Activated CD4-positive, alpha-beta T cell treated with anti-CD3 and anti-CD28 coated beads, Interleukin-2, amount 50 U/mL, for 48 hours (primary cell): ENCODE measurements around the gene HOXD3.

Experiments used
- DNase-seq, 2 experiments: peaks; one replicate each; pipeline ENCODE4 v3.0.0-alpha.2; 2020

Gene HOXD3

DNA sequence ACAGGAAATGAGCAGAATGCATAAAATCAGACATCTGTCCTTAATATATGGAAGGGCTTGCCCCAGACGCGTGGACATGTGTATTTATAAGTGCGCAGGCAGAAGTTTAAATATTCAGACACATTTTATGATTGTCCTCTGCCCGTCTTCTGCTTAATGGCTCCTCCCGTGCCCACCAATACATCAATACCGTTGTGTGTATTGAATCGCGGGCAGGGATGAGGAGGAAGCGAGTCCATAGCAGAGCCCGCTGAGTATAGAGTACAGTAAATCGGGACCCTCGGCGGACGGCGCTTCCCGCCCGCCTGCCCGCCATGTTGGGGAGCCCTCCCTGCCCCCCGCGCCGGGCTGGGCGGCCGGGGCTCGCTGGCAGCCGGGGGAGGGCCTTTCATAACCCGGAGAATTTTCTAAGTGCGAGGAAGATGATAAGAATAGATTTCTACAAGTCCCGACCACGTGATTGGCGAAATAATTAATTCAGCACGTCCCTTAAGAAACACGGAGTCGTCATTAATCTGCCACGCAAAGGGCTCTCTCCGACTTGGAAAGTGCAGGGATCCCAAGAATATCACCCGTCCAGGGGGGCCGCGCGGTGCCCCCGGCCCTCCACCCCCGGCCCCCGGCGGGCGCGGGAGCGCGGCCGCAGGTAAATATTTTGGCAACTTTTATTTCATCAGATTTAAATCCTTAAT lies at the start of gene HOXD3:
HOXD3 (plus strand) TSS at position 501 of the 692 bp plus-strand sequence. CDS start 11,808 bp downstream, outside the sequence.
- no peak for DNase-seq

DNA sequence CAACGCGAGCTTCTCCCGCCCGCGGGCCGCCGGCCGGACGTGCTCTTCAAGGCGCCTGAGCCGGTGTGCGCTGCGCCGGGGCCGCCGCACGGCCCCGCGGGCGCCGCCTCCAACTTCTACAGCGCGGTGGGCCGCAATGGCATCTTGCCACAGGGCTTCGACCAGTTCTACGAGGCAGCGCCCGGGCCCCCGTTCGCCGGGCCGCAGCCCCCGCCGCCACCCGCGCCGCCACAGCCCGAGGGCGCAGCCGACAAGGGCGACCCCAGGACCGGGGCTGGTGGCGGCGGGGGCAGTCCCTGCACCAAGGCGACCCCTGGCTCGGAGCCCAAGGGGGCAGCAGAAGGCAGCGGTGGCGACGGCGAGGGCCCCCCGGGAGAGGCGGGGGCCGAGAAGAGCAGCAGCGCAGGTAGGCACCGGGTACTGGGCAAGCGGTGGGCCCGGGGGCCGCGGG lies 49.4 kb upstream of the HOXD3 start:
- DNase-seq = no peak

DNA sequence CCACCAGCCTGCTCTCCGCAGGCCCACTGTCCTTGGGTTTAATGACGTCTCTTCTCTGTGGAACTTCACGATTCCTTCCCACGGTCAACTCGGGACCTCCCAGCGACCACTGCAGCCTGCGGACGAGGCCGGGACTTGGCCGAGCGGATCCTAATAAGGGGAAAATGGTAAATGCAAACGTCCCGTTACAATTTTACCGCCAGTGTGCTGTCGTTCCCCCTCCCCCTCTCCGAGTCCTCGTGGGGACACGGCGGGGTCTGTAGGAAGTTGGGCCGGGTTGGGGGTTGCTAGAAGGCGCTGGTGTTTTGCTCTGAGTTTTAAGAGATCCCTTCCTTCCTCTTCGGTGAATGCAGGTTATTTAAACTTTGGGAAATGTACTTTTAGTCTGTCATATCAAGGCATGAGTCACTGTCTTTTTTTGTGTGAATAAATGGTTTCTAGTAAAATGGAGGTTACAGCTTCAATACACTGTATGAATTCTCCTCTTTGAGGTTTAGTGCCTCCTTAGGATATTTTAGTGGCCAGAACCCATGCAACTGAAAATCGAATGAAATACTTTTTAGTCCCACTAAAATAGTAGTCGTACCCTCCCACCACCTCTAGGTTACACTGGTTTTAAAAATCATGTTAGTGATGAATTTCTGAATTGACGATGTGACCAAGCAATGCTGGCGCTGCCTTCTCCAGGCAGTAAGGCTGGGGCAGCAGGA lies 47.8 kb upstream of the HOXD3 start:
- no peak for DNase-seq

DNA sequence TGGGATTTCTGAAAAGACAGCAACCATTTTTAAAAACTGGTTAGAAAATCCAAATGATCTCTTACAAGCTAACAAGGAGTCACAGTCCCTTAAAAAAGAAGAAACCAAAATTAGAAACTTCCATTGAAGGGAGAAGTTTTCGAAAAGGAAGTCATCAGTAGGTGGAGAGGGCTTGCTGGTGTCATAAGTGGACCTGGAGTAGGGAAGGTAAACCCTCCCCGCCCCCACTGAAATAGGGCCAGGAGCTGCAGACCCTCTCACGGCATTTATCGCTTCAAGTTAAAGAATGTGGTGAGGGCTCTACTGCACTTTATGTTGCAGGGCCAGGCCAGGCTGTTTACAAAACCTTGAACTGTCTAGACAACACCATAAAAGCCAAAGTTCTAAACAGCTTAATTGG lies 47.2 kb upstream of the HOXD3 start:
- no peak for DNase-seq

DNA sequence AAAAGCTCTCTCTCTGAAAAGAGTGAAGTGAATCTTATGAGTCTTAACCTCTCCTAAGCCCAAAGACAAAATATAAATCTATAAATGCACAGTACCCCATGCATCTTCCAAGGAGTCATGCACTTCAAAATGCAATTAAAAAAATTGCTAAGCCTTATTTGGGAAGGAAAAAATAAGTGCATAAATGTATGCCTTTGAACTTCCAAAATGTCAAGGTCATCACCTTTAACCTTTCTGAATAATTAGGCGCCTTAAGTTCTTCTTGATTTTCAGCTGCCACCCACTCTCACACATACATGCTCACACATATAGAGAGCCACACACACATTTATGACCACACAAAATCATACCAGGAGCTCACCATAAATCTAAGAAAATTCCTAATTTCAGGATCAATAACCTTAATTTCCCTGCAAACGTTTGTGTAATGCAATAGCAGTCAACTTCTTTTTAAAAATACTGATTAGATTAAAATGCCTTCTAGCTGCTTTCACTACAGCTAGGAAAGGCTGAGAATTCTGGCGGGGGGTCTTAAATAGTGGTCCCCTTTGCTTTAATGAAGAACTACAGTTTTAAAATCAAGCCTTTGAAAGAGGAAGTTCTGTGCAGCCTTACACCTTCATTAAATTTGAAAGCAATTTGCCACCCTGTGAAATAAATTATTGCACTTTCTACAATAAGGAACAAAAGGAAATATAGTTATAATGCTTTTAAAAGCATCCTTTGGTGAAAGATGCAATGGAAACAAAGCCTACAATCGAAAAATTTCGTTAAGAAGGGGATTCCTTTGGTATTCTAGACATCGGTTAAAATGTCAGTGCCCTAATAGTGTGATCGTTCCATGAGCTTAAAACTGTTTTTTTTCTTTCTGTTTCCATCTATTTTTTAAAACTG lies 46.4 kb upstream of the HOXD3 start:
- no peak for DNase-seq

DNA sequence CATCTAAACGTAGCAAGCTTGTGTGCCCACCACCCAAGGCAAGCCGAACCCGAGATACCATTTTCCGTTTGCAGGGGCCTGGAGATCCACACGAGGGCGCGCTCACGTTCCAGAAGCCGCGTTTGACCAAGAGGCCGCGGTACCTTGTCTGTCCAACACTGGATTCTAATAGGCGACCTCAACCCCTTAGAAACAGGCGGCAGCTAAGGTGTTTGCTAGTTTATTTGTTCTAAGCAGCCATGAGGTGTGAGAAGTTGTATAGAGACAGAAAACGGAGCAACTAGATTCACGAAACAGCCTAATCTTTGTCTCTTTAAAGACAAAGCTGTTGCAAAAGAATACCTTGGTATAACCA lies 45.8 kb upstream of the HOXD3 start:
- no peak for DNase-seq

DNA sequence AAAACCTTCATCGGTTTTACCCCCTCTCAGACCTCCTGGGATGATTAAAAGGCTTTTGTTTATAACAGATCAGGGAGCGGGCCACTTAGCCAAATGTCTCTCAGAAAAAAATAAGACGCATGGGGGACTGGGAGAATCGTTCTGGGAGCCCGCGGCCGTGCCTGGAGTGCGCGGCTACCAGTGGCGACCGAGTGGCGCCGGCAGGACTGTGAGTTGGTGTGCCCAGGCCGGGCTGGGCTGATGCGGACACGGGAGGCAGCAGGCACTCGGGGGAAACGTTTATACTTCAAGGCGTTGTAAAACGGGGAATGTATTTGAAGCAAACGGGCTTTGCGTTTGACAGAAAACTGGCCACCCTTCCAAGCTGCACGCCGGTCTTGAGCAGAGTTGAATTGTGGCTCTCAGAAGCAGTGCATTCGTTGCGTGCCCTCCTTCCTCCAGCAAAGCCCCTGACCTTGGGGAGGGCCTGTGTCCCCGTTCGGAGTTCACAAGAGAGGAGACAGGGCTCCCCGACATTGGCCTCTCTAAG lies 45.2 kb upstream of the HOXD3 start:
- DNase-seq = no peak

DNA sequence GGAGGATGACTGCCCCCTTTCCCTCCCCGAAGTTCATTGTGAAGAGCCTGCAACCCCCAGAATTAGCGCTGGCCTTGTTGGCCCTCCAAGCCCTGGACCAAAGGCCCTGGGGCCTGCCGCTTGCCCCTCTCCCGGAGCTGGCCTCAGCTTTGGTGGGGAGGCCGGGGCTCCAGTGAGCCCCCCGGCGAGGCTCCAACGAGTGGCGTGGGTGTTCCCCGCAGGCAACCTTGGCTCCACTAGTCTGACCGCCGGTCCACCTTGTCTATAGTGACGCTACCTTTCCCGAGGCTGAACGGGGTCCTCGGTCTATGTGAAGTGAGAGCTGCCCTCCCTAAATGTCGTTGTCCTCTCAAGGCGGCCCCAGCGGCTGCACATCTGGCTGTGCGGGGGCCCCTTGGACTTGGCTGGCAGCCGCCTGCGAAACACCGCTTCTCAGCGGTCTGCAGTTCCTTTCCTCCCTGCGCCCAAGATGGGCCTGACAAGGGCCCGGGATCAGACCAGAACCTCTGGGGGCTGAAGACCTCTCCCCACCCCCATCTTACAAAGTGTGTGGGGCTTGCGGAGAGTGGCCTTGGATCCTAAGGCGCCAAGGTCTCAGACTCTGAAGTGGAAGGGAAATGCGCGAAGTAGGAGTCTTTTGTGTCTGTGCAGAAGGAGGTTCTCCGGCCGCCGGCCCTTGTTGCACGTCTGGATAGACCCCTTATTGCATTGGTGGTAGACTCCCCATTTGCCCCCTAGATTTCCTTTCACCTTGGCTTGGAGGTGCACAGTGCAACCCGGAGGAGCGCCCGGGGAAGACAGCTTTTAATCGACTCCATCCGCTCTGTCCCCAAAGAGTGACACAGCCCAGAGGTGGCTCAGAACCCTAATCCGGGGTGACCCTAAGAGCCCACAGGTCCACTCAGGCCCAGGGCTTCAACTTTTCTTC lies 44.5 kb upstream of the HOXD3 start:
- no peak for DNase-seq

DNA sequence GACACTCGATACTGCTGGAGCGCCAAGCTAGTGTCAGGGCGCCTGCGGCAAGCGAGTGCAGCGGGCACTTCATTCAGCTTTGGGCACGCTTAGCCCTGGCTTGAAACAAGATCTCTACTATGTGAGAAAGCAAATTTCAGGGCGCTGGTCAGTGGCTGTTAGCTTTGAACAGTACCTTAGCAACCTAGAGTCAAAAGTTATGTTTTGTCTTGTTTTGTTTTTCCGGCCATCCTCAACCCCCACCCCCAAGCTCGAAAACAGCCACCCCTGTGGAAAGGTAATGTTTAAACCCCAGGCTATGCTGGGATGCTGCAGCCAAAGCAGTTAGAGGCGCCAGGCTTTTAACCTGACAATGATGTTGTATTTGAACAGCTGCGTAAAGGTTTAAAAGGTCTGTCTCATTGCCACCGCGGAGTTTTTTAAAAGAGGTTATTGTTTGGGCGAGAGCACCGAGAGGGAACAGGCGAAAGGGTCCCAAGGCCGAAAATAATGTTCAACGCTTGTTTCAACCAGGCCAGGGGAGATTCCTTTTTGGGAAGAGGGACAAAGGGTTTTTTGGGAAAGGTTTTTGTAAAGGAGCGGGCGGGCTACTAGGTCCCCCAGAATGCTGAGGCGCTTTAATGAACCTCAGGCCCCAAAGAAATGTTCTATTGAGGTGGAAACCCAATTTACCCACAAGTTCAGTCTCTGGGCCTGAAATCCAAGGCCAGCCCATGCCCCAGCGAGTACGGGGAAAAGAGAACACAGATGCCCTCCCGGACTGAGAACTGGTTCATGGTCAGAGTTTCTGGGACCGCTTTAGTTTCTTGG lies 42.8 kb upstream of the HOXD3 start:
- no peak for DNase-seq

DNA sequence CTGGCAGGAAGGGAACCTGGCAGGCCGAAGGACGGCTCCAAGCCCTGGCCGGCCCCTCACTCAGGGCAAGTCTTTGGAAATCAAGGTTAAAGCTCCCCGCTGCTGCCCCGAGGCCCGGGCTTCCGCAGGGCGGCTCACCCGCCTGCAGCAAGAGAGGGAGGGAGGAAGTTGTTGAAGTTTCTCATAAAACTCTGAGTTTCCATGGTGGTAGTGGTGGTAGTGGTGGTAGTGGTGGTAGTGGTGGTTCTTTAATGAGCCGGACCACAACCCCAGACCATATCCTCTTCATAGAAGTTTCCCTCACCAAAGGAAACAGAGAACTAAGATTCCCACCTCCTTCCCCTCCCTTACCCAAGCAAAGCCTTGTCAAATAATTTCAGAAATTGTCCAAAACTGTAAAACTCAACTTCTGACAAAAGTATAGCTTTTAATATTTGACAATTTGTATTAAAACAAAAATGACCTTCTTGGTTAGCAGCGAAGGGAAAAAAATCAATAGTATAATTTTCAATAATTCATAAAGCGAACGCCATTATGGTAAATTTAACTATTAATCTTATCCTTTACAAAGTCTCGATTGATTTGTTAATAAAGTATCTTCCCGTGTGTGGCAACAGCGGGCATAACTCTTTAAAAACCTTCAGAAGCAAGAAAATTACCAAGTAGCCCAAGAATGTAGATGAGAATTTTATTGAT lies 42.0 kb upstream of the HOXD3 start:
- DNase-seq = no peak

DNA sequence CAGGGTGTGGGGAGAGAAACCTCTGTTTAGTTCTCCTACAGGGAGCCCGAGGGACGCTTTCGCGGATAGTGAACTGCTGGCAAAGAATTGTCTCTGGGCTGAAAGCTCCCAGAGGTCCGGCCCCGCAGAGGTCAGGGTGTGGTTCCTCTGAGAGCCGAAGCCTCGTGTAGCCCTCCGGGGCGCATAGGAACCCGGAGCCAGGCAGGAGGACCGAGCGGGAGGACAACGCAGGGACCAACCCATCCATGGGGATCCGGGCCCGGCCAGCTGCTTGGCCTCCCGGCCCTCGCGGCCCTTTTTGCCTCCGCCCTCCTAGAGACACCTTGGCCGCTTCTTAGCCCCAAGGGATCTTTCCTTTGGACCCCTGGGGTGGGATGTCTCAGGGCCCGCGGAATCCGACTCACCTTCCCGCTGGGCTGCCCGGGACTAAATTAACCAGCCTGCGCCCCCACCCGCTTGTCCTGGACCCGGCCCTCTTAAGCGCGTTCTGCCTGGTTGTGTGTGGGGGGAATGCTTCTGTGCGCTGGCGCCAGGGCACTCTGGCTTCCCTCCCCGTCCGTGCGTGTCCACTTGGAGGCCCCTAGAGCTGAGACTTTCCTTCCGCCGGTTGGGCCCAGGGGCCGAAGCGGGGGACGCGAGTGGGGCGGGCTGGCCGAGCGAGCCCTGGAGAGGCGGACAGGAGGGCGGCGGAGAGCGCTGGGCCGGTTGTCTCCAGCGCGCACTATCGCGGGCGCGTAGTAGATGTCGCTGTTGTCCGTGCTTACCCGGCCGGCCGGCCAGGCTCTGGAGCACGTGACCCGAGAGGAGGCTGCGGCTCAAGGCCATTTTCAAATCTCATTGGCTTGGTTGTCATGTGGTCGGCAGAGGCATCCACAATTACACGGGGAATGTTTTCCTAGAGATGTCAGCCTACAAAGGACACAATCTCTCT lies 41.0 kb upstream of the HOXD3 start, which contains the start of gene HOXD10:
HOXD10 (plus strand) TSS at position 896 of the 931 bp plus-strand sequence. CDS start 56 bp downstream, outside the sequence.
- DNase-seq = no peak

DNA sequence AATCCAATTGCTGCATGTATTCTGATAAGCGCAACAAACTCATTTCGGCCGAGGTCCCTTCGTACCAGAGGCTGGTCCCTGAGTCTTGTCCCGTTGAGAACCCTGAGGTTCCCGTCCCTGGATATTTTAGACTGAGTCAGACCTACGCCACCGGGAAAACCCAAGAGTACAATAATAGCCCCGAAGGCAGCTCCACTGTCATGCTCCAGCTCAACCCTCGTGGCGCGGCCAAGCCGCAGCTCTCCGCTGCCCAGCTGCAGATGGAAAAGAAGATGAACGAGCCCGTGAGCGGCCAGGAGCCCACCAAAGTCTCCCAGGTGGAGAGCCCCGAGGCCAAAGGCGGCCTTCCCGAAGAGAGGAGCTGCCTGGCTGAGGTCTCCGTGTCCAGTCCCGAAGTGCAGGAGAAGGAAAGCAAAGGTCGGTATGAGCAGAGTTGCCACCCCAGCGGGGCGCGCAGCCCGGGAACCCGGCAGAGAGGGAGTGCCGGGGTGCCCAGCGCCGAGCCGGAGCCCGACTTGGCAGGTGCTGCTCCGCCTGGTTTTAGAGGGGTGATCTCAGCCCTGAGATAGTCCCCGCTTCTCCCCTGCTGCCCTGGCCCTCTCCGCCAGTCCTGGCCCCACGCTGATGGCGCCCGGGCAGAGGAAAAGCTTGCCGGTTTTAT lies 39.8 kb upstream of the HOXD3 start:
- DNase-seq = no peak

DNA sequence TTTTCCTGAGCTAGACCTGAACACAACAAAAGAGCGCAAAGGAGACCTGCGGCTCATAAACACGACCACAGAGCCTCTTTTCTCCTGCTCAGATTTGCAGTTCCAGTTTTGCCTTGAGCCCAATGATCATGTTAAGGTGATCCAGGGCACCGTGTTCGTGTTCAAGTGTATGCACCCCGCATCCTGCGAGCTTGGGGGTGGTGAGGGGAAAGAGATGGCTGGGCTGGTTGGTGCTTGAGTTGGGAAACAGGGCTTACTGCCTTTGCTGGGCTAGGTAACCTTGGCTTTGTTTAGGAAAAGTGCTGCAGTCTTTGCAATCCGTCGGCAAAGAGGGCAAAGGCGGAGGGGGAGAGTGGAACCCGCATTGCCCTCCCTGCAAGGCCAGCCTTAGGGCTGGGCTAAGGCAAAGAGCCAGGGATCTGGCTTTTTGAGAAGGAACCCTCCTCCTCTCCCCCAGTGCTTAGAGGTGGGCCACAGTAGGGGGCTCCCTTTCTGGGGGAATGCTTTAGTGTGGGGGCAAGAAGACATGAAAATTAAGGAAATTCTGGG lies 39.2 kb upstream of the HOXD3 start:
- no peak for DNase-seq

DNA sequence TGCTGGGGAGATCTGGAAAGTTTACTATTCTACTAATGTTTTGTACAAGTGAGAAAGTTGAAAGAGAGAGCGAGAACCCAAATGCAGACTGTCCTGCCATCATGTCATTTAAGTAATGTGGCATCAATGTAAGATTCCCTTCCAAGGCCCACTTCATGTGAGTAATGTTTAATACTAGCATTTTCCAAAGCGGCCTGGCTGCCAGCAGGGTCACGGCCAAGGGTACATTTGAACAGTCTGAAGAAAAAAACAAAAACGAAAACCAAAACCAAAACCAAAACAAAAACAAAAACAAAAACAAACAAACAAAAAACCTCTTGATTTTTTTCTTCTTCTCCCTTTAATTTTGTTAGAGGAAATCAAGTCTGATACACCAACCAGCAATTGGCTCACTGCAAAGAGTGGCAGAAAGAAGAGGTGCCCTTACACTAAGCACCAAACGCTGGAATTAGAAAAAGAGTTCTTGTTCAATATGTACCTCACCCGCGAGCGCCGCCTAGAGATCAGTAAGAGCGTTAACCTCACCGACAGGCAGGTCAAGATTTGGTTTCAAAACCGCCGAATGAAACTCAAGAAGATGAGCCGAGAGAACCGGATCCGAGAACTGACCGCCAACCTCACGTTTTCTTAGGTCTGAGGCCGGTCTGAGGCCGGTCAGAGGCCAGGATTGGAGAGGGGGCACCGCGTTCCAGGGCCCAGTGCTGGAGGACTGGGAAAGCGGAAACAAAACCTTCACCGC lies 38.3 kb upstream of the HOXD3 start:
- DNase-seq = no peak

DNA sequence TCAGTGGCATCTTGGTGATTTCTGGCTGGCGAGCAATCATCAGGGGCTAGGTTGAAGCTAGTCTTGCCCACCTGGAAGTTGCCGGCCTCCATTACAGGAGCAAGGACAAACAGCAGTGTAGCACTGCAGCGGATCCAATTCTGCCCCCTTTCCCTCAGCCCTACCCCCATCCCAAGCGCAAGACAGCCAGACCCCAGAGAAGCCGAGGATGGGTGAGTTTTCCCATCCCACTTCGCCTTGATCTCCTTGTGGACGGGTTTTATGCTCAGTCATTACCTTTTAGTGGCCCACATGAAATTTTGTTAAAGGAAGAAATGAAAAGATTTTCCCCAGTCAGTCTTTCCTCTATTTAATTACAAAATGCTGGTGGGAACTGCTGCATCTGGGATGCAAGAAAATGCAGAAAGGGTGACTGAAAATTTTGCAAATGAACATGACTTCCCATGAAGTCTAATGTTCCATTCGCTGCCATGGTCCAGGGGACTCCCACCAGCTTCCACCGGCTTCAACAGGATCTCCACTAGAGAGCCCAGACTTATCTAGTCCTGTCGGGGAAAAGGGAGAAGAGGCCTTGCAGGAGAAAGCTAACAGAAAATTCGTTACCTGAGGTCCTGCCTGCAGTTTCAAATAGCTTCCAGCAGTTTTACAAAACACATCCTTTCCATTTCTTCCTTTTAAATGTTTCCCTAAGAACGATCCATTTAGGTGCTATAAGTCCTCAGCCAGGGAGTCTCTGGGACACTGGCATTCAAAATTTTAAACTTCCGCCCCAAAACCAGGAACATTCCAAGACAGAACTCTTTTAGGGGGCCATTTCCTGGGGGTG lies 36.5 kb upstream of the HOXD3 start:
- DNase-seq = no peak

DNA sequence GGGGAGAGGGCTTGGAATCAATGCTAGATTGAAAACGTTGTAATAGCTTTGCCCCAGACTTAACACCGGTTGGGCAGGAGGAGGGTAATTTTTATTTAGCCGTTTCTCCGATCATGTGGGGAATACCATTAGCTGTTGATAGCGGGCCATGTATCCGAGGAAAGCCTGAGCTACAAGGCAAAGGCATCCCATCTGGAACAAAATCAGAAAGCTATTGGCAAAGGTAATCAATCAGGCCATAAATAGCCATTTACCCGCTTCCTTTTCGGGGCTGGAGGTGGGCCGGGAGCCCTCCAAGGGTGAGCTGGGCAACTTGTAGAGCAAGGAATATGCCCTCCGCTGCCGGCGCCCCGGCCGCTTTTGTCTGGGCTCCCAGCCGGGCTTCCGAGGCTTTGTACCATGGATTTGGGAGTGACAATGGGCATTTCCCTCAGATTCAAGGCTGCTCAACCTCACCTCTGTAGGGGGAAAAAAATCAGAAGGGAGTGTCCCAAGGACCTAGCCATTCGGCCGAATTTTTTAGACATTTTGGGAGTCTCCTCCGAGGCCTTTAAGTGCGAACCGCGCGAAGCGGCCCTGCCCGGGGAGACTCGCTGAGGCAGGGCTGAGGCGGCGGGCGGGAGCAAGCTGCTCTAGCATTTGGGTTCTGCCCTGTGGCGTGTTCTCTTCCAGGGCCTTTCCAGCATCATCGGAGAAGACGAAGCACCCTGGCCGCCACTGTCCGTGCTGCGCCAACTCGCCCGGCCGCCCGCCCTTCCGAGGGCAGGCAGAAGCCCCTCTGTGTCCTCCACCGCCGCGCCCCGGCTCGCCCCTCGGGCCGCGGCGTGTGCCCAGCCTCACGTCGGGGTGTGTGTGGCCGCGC lies 35.7 kb upstream of the HOXD3 start:
- DNase-seq = no peak
